HCT116 (cell line): Measurements from ENCODE around the gene CCDC91. TPM values are rescaled to one million over a fixed set of nuclear protein-coding genes. Genes with fewer than 3 reads are reported as not detected.

Experiments
- ATAC-seq: fragments of 200-7000 bp; cut with Tn5 transposase; 2 replicates; pipeline ENCODE4 v1.9.1; 2020; ENCODE audit warnings: mild to moderate bottlenecking, moderate library complexity
- BruUV-seq: library from RNA; stranded (reverse); fragments of 400-500 nt; replicated peaks from 2 replicates; lab custom pipeline; 2021; lab: Mats Ljungman, UMichigan
- CTCF ChIA-PET: fragments of 300-600 bp; sonication (Branson Sonifier 250); formaldehyde crosslinking; loops from one replicate; lab custom pipeline; 2021; ENCODE audit warnings: antibody characterized with exemption; lab: Charles Lee
- POLR2A ChIA-PET: fragments of 300-600, 350-600 bp; sonication (Branson Sonifier 250); formaldehyde crosslinking; loops from one replicate; lab custom pipeline; 2021; ENCODE audit warnings: antibody characterized with exemption; lab: Charles Lee
- RAD21 ChIA-PET, 2 experiments: fragments of 300-600 bp; sonication (Branson Sonifier 250); formaldehyde crosslinking; loops; one replicate each; lab custom pipeline; 2023; ENCODE audit warnings: low total read pairs in 2 of 2; ENCODE audit not compliant: uncharacterized antibody in 2 of 2, unreplicated experiment in 2 of 2, low non-redundant PET in 1 of 2; lab: Charles Lee
- DNase-seq: peaks from one replicate; pipeline ENCODE4 v3.0.0-alpha.2; 2010; ENCODE audit warnings: low read depth, low spot score
- H2AFZ ChIP-seq: fragments of 200-600 bp; shearing (Covaris generic), sonication (generic); 2 replicates; pipeline ENCODE4 v1.6.1; 2017; ENCODE audit warnings: low read depth, mixed run types, mixed read lengths, antibody characterized with exemption, low read length; ENCODE audit not compliant: poor library complexity, severe bottlenecking
- H3K27ac ChIP-seq: 2 replicates; pipeline ENCODE4 v1.5.1; 2012; ENCODE audit warnings: low read depth, low read length
- H3K27me3 ChIP-seq: fragments of 200-600 bp; sonication (generic); 2 replicates; pipeline ENCODE4 v1.6.1; 2016; ENCODE audit warnings: mixed run types, low read length, mixed read lengths; ENCODE audit not compliant: insufficient read depth
- H3K36me3 ChIP-seq, 2 experiments: fragments of 200-500 bp in 1 of 2; fragments of 200-600 bp in 1 of 2; sonication (Bioruptor generic) in 1 of 2; sonication (generic) in 1 of 2; 2 replicates each; pipeline versions ENCODE4 v1.5.1 to v1.6.1; 2014 to 2016; ENCODE audit warnings: low read length in 2 of 2, inconsistent platforms in 1 of 2, mixed read lengths in 1 of 2, mixed run types in 1 of 2; ENCODE audit not compliant: insufficient read depth in 2 of 2, control insufficient read depth in 1 of 2
- H3K4me1 ChIP-seq, 2 experiments: fragments of 200-600 bp in 1 of 2; sonication (generic) in 1 of 2; 2 replicates each; pipeline versions ENCODE4 v1.5.1 to v1.6.1; 2012 to 2017; ENCODE audit warnings: low read length in 2 of 2, inconsistent platforms in 1 of 2, mild to moderate bottlenecking in 1 of 2, mixed read lengths in 1 of 2, mixed run types in 1 of 2, moderate library complexity in 1 of 2; ENCODE audit not compliant: insufficient read depth in 2 of 2, control insufficient read depth in 1 of 2
- H3K4me2 ChIP-seq: fragments of 200-600 bp; sonication (generic); 2 replicates; pipeline ENCODE4 v1.6.1; 2017; ENCODE audit warnings: mixed run types, low read length, mixed read lengths
- H3K4me3 ChIP-seq, 2 experiments: fragments of 200-600 bp in 1 of 2; sonication (generic) in 1 of 2; replicated peaks in 1 of 2; 2 replicates each; pipeline ENCODE4 v1.5.1; 2011 to 2016; ENCODE audit warnings: low read length in 2 of 2, control low read depth in 1 of 2, low read depth in 1 of 2, mild to moderate bottlenecking in 1 of 2, mixed read lengths in 1 of 2, mixed run types in 1 of 2
- H3K79me2 ChIP-seq: fragments of 200-600 bp; sonication (generic); 2 replicates; pipeline ENCODE4 v1.6.1; 2017; ENCODE audit warnings: mild to moderate bottlenecking, mixed run types, low read length, moderate library complexity, mixed read lengths; ENCODE audit not compliant: insufficient read depth
- H3K9ac ChIP-seq: fragments of 200-600 bp; sonication (generic); 2 replicates; pipeline ENCODE4 v1.6.1; 2016; ENCODE audit warnings: low read length, mixed read lengths
- H3K9me2 ChIP-seq: fragments of 200-600 bp; sonication (generic), shearing (Covaris generic); 2 replicates; pipeline ENCODE4 v1.6.1; 2017; ENCODE audit warnings: mixed run types, mild to moderate bottlenecking, moderate library complexity; ENCODE audit not compliant: insufficient read depth
- H3K9me3 ChIP-seq, 2 experiments: fragments of 200-500 bp in 1 of 2; fragments of 200-600 bp in 1 of 2; sonication (Bioruptor generic) in 1 of 2; sonication (generic) in 1 of 2; 2 replicates each; pipeline ENCODE4 v1.6.1; 2014 to 2017; ENCODE audit warnings: low read length in 2 of 2, mixed read lengths in 2 of 2, inconsistent platforms in 1 of 2, low read depth in 1 of 2, mild to moderate bottlenecking in 1 of 2, mixed run types in 1 of 2, moderate library complexity in 1 of 2; ENCODE audit not compliant: control insufficient read depth in 1 of 2, insufficient read depth in 1 of 2
- H4K20me1 ChIP-seq: fragments of 200-600 bp; sonication (generic), shearing (Covaris generic); 2 replicates; pipeline ENCODE4 v1.6.1; 2017; ENCODE audit warnings: mixed run types, mild to moderate bottlenecking, moderate library complexity; ENCODE audit not compliant: insufficient read depth
- ATF3 ChIP-seq: IDR thresholded peaks from 2 replicates; pipeline ENCODE4 v1.6.1; 2012
- CBX3 ChIP-seq: IDR thresholded peaks from 2 replicates; pipeline ENCODE4 v1.6.1; 2012; ENCODE audit warnings: low read depth
- CEBPB ChIP-seq: IDR thresholded peaks from 2 replicates; pipeline ENCODE4 v1.6.1; 2012; ENCODE audit warnings: low read depth
- CTCF ChIP-seq, 3 experiments: fragments of 200-600 bp in 1 of 3; sonication (generic) in 1 of 3; IDR thresholded peaks in 2 of 3; conservative IDR thresholded peaks in 1 of 3; 2 replicates each; pipeline ENCODE4 v1.5.1; 2012 to 2017; ENCODE audit warnings: low read depth in 2 of 3, low read length in 2 of 3, antibody characterized with exemption in 1 of 3, borderline replicate concordance in 1 of 3, control low read depth in 1 of 3, mild to moderate bottlenecking in 1 of 3, mixed read lengths in 1 of 3, mixed run types in 1 of 3, moderate library complexity in 1 of 3; ENCODE audit not compliant: insufficient read depth in 1 of 3
- EGR1 ChIP-seq: IDR thresholded peaks from 2 replicates; pipeline ENCODE4 v1.6.1; 2012; ENCODE audit warnings: low read depth
- ELF1 ChIP-seq: IDR thresholded peaks from 2 replicates; pipeline ENCODE4 v1.6.1; 2012; ENCODE audit warnings: low read depth, borderline replicate concordance
- EZH2 ChIP-seq: fragments of 200-600 bp; sonication (generic); IDR thresholded peaks from 2 replicates; pipeline ENCODE4 v1.6.1; 2017; ENCODE audit warnings: antibody characterized with exemption, mixed run types
- EZH2phosphoT487 ChIP-seq: fragments of 200-600 bp; IDR thresholded peaks from 2 replicates; pipeline ENCODE4 v1.6.1; 2018; ENCODE audit warnings: antibody characterized with exemption, borderline replicate concordance
- FOSL1 ChIP-seq: IDR thresholded peaks from 2 replicates; pipeline ENCODE4 v1.6.1; 2012; ENCODE audit warnings: low read depth
- JUND ChIP-seq: IDR thresholded peaks from 2 replicates; pipeline ENCODE4 v1.6.1; 2012
- POLR2A ChIP-seq: IDR thresholded peaks from 2 replicates; pipeline ENCODE4 v1.7.0; 2011; ENCODE audit warnings: borderline replicate concordance; ENCODE audit not compliant: insufficient read depth, insufficient read length; ENCODE audit errors: extremely low read depth
- POLR2AphosphoS5 ChIP-seq: IDR thresholded peaks from 2 replicates; pipeline ENCODE4 v1.6.1; 2011; ENCODE audit warnings: mild to moderate bottlenecking, low read depth, low read length, moderate library complexity
- RAD21 ChIP-seq: IDR thresholded peaks from 2 replicates; pipeline ENCODE4 v1.6.1; 2012; ENCODE audit warnings: low read depth, mild to moderate bottlenecking
- SIN3A ChIP-seq: IDR thresholded peaks from 2 replicates; pipeline ENCODE4 v1.6.1; 2012; ENCODE audit warnings: low read depth
- SP1 ChIP-seq: IDR thresholded peaks from 2 replicates; pipeline ENCODE4 v1.6.1; 2012; ENCODE audit warnings: low read depth
- SRF ChIP-seq: IDR thresholded peaks from 2 replicates; pipeline ENCODE4 v1.6.1; 2012; ENCODE audit warnings: low read depth
- YY1 ChIP-seq: IDR thresholded peaks from 2 replicates; pipeline ENCODE4 v1.6.1; 2011; ENCODE audit warnings: low read length, low read depth, moderate library complexity, mild to moderate bottlenecking; ENCODE audit not compliant: insufficient replicate concordance; ENCODE audit errors: extremely low read depth
- ZBTB33 ChIP-seq: IDR thresholded peaks from 2 replicates; pipeline ENCODE4 v1.6.1; 2011; ENCODE audit warnings: mild to moderate bottlenecking, low read length, moderate library complexity; ENCODE audit not compliant: insufficient replicate concordance; ENCODE audit errors: extremely low read depth
- ZFX ChIP-seq: fragments of 450-650 bp; IDR thresholded peaks from 2 replicates; pipeline ENCODE4 v1.6.1; 2017
- ZNF274 ChIP-seq: fragments of 200-500 bp; sonication (Bioruptor generic); IDR thresholded peaks from 2 replicates; pipeline ENCODE4 v1.6.1; 2014; ENCODE audit warnings: mild to moderate bottlenecking, low read depth, low read length, inconsistent platforms
- intact Hi-C: fragments of 100-400 bp; cut with micrococcal nuclease; formaldehyde crosslinking; loops from 2 replicates; pipeline ENCODE4 v1.10.0; 2022
- total RNA-seq: library from RNA; stranded (reverse); gene quantifications from one replicate; pipeline ENCODE4 v1.2.1, GENCODE V29; 2021; ENCODE audit not compliant: unreplicated experiment

CCDC91 gene
- total RNA-seq, 1 experiment from 2014 or later: 18.1 TPM

- no peak for TF ChIP-seq ZBTB33
- no peak for TF ChIP-seq YY1
- no peak for TF ChIP-seq EZH2
- no peak for TF ChIP-seq POLR2AphosphoS5
- TF ChIP-seq SIN3A: no peak
- TF ChIP-seq EZH2phosphoT487: no peak
- no peak for TF ChIP-seq JUND
- no peak for TF ChIP-seq ZNF274
- TF ChIP-seq ATF3: no peak
- TF ChIP-seq SRF: no peak
- TF ChIP-seq POLR2A: no peak
Measured at GRCh38 chr12:28290262-28290661, 100.0 kb downstream of the CCDC91 start (continued).

GRCh38 chr12:28292699-28293098, 102.4 kb downstream of the CCDC91 start:
- BruUV-seq: no TSS peak

More at GRCh38 chr12:28292699-28293098, 102.4 kb downstream of the CCDC91 start:
- POLR2A ChIA-PET: no interaction called here
- Histone ChIP-seq H4K20me1 (no peaks in the 10 kb centered on the region; the same call in 1 of the 2 replicates), H3K9me2 (no peaks in the 10 kb centered on the region), H3K27ac (no peak overlapping the region), H3K9me3 (no peaks in the 10 kb centered on the region), H3K27me3 (no peaks in the 10 kb centered on the region)
- TF ChIP-seq SIN3A: no peak
- no peak for TF ChIP-seq EZH2phosphoT487
- no peak for TF ChIP-seq CTCF (IDR thresholded peaks at IDR 0.05 in 2 of 3, conservative IDR thresholded peaks at IDR 0.05 in 1 of 3; ENCODE audit: borderline replicate concordance in 1 of 3, insufficient read depth in 1 of 3, low read depth in 2 of 3, low read length in 2 of 3)
- TF ChIP-seq ZFX: no peak
- no peak for TF ChIP-seq EZH2
- no peak for TF ChIP-seq POLR2A
- no peak for TF ChIP-seq CBX3
- TF ChIP-seq ZNF274: no peak
- TF ChIP-seq JUND: no peak
- TF ChIP-seq EGR1: no peak
- TF ChIP-seq CEBPB: no peak
- TF ChIP-seq RAD21: no peak
- TF ChIP-seq ELF1: no peak
- TF ChIP-seq SP1: no peak
- no peak for TF ChIP-seq FOSL1
- TF ChIP-seq, all 23 proteins: peak for 0
- ChIA-PET CTCF (no interaction called here), RAD21 (no interaction called here)
- intact Hi-C loops: no loop called here
- no peaks in the 10 kb centered on the region for H3K4me1 ChIP-seq
- no peaks in the 10 kb centered on the region for H3K79me2 ChIP-seq
- H3K9ac ChIP-seq: no peak overlapping the region
- H3K36me3 ChIP-seq: no peaks in the 10 kb centered on the region
- DNase-seq (no peak), ATAC-seq (no peak)
- H3K4me3 ChIP-seq: no peak overlapping the region
- H2AFZ ChIP-seq: no peak overlapping the region
- H3K4me2 ChIP-seq: no peak overlapping the region
